GM12892 (cell line): Measurements from ENCODE around the gene EHD2.

Experiments used
- DNase-seq: peaks from one replicate; pipeline ENCODE4 v3.0.0; 2011; ENCODE audit not compliant: insufficient read length
- FAIRE-seq: peaks from 2 replicates; lab custom pipeline; 2011; peaks lifted over from hg19 to GRCh38; lab: Jason Lieb, UNC
- POLR2A ChIP-seq: IDR thresholded peaks from 2 replicates; pipeline ENCODE4 v1.6.1; 2011; ENCODE audit warnings: low read depth, low read length, control low read depth
- POLR2AphosphoS5 ChIP-seq: IDR thresholded peaks from 2 replicates; pipeline ENCODE4 v1.6.1; 2011; ENCODE audit warnings: low read depth, low read length, control low read depth
- TAF1 ChIP-seq: IDR thresholded peaks from 2 replicates; pipeline ENCODE4 v1.6.1; 2011; ENCODE audit warnings: low read depth, mild to moderate bottlenecking, control low read depth, low read length, borderline replicate concordance

The EHD2 gene

DNA sequence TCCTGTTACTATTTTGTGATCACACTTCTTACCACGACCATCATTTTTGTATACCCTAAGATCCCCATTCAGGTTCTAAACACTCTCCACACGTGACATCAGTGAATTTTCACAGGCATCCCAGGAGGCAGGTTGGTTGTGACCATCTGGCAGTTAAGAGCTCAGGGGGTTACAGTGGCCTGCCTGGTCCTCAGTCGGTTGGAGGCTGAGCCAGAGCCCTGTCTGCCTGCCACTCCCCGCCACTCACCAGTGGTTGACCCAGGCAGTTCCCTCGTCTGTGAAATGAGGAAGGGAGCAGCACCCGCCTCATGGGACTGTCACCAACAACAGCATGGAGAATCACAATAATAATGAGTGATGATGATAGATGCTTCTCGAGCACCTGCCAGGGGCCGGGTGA lies 36.4 kb upstream of the EHD2 start:
- TF ChIP-seq POLR2AphosphoS5 (no peak), POLR2A (no peak), TAF1 (no peak)
- DNase-seq (no peak), FAIRE-seq (no peak)

DNA sequence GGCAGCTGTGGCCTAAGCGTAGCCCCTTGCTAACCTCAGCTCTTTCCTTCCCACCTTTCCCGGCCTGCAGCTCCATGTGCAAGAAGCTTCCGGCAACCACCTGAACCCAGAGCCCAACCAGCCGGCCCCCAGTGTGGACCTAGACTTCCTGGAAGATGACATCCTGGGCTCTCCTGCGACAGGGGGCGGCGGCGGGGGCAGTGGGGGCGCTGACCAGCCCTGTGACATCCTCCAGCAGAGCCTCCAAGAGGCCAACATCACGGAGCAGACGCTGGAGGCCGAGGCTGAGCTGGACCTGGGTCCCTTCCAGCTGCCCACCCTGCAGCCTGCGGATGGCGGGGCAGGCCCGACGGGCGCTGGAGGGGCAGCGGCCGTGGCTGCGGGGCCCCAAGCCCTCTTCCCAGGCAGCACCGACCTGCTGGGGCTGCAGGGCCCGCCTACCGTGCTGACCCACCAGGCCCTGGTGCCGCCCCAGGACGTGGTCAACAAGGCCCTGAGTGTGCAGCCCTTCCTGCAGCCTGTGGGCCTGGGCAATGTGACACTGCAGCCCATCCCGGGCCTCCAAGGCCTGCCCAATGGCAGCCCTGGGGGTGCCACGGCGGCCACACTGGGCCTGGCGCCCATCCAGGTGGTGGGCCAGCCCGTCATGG lies 33.8 kb upstream of the EHD2 start:
- TF ChIP-seq POLR2A (no peak), POLR2AphosphoS5 (no peak), TAF1 (no peak)
- FAIRE-seq (no peak), DNase-seq (no peak)

DNA sequence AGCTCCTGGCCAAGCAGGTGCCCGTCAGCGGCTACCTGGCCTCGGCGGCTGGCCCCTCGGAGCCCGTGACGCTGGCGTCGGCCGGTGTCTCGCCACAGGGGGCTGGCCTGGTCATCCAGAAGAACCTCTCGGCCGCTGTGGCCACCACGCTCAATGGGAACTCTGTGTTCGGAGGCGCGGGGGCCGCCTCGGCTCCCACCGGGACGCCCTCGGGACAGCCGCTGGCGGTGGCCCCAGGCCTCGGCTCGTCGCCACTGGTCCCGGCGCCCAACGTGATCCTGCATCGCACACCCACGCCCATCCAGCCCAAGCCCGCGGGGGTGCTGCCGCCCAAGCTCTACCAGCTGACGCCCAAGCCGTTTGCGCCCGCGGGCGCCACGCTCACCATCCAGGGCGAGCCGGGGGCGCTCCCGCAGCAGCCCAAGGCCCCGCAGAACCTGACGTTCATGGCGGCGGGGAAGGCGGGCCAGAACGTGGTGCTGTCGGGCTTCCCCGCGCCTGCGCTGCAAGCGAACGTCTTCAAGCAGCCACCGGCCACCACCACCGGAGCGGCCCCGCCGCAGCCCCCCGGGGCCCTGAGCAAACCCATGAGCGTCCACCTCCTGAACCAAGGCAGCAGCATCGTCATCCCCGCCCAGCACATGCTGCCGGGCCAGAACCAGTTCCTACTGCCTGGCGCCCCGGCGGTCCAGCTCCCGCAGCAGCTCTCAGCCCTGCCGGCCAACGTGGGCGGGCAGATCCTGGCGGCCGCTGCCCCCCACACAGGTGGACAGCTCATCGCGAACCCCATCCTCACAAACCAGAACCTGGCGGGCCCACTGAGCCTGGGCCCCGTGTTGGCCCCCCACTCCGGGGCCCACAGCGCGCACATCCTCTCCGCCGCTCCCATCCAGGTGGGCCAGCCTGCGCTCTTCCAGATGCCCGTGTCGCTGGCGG lies 33.0 kb upstream of the EHD2 start:
- FAIRE-seq = no peak
- no peak for TF ChIP-seq TAF1
- no peak for TF ChIP-seq POLR2AphosphoS5
- no peak for TF ChIP-seq POLR2A
- no peak for DNase-seq

DNA sequence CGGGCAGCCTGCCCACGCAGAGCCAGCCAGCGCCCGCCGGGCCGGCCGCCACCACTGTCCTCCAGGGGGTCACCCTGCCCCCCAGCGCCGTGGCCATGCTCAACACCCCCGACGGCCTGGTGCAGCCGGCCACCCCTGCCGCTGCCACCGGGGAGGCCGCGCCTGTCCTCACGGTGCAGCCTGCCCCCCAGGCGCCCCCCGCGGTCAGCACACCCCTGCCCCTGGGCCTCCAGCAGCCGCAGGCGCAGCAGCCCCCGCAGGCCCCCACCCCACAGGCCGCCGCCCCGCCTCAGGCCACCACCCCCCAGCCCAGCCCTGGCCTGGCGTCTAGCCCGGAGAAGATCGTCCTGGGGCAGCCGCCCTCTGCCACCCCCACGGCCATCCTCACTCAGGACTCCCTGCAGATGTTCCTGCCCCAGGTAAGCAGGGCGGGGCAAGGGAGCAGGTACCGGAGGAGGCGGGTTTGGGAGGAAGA lies 32.3 kb upstream of the EHD2 start:
- no peak for DNase-seq
- TF ChIP-seq TAF1 (no peak), POLR2AphosphoS5 (no peak), POLR2A (no peak)
- no peak for FAIRE-seq

DNA sequence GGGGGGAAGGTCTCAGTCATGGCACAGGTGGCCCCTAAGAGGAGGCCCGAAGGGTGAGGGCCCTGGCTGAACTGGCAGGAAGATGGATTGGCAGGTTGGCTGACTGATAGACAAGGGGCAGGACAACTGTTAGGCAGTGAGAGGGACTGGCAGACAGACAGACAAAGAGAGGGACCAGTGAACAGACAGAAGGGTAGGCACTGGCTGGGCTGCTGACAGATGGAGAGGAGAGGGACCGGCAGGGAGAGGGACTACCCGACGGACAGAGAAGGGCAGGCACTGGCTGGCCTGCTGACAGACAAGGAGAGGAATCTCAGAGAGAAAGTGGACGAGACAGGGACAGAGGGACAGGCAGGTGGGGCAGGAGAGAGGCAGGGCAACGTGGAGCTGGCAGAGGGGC lies 31.8 kb upstream of the EHD2 start:
- no peak; the same call in 1 of the 2 replicates for TF ChIP-seq POLR2A
- no peak for TF ChIP-seq POLR2AphosphoS5
- TF ChIP-seq TAF1 = no peak
- DNase-seq (no peak), FAIRE-seq (no peak)

DNA sequence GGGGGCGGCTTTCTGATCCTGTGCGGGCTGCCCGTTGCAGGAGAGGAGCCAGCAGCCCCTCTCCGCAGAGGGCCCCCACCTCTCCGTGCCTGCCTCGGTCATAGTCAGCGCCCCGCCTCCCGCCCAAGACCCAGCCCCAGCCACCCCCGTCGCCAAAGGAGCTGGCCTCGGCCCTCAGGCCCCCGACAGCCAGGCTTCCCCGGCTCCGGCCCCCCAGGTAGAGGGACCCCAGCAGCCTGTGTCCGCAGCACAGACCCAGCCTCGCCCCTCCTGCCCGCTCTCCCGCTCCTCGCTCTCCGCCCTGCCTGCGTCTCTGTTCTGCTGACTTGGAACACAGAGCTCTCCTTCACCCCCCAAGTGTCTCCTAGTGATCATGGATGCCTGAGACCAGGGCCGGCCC lies 31.3 kb upstream of the EHD2 start:
- no peak for DNase-seq
- no peak for FAIRE-seq
- TF ChIP-seq POLR2A (no peak; the same call in 1 of the 2 replicates), POLR2AphosphoS5 (no peak), TAF1 (no peak)

DNA sequence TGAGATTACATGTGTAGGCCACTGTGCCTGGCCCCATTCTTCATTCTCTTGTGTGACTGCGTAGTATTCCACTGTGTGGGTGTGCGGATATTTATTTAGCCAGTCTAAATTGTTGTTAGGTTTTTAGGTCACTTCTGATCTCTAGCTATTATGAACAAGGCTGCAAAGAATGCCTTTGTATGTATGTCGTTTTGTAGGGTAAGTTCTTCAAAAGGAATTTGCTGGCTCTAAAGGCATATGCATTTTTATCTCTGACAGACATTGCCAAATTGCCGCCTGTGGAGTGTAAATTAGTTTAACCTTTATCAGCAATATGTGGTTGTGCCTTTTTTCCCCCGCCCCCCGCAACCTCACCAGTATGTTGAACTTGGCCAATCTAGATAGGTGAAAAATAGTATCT lies 30.3 kb upstream of the EHD2 start:
- no peak for FAIRE-seq
- no peak for DNase-seq
- no peak for TF ChIP-seq POLR2AphosphoS5

DNA sequence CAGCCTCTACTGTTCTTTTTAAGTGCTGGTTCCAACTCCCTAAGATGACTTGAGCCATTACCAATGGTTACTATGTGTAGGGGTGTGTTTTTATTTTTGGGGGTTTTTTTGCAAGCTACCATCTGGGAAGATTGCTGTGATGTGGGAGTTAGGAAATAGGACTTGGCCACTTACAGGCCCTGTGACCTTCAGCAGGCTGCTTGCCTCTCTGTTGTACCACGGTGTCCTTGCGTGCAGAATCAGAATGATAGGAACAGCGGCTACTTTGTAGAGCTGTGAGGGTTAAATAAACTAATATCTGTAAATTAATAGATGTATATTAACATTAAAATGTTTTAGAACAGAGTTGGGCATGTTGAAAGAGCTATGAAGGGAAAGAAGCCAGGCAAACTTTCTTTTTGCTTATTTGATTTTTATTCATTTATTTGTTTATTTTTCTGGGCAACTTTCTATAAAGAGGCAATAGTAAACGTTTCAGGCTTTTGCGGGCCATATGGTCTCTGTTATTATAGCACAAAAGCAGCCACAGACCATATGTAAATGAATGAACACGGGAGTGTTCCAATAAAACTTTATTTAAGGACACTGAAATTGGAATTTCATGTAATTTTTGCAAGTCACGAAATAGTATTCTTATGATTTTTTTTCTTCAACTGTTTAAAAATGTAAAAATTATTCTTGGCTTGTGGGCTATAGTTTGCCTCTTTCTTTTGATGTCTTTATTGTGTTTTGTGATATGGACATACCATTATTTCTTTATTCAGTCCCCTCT lies 26.4 kb upstream of the EHD2 start:
- TF ChIP-seq TAF1 = no peak
- no peak for TF ChIP-seq POLR2A
- no peak for TF ChIP-seq POLR2AphosphoS5
- FAIRE-seq = no peak

DNA sequence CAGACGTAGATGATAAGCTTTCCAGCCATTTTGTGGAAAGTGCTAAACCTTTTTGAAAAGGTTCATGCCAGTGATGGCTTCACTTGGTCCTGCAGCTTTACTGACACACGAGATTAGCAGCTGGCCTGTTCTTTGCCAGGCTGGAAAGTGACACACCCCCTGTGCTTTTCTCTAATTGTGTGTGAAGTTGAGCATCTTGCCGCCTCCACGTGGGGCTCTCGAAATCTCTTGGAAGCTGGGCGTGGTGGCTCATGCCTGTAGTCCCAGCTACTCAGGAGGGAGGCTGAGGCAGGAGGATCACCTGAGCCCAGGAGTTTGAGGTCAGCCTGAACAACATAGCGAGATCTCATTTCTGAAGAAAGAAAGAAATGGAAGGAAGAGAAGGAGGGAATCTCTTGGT lies 25.3 kb upstream of the EHD2 start:
- no peak for FAIRE-seq

More for the DNA sequence above, 26.4 kb upstream of the EHD2 start:
- no peak for DNase-seq

DNA sequence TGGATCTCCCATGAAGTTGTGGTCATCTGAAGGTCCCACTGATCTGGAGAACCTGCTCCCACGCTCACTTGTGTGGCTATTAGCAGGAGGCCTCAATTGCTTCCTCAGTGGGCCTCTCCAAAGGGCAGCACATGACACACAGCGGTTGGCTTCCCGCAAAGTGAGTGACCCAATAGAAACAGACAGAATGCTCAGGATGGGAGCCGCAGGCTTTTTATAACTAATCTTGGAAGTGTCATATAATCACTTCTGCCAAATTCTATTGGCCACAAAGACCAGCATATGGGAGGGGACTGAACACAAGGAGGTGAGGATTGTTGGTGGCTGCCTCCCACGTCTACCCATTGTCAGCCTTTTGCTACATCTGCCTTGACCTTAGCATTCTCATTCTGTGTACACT lies 22.1 kb upstream of the EHD2 start:
- DNase-seq (no peak), FAIRE-seq (no peak)
- TF ChIP-seq TAF1 (no peak), POLR2A (no peak), POLR2AphosphoS5 (no peak)

More for the DNA sequence above, 25.3 kb upstream of the EHD2 start:
- TF ChIP-seq TAF1 (no peak), POLR2A (no peak), POLR2AphosphoS5 (no peak)
- no peak for DNase-seq

DNA sequence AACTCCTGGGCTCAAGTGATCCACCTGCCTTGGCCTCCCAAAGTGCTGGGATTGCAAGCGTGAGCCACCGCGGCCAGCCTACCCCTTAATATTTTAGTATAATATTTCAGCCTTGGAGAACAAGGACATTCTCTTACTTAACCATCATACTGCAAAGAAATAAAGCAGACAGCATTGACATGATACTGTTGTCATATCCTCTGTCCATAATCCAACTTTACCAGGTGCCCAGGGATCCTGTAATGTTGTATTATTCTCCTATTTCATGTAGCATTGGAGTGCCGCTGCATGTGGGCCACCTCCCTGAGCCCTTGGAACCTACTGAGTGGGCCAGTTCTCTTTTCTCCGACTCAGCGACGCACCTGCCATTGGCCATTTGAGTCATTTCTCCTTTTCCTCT lies 21.4 kb upstream of the EHD2 start:
- no peak for TF ChIP-seq POLR2A
- no peak for TF ChIP-seq POLR2AphosphoS5
- TF ChIP-seq TAF1 = no peak
- FAIRE-seq = no peak

More for the DNA sequence above, 21.4 kb upstream of the EHD2 start:
- DNase-seq = no peak
